RWPE2 (cell line): ENCODE data around the gene KLRB1.
"Not testable (repeated sequence)": the region's sequence is repeated elsewhere in the genome, so short reads cannot be mapped to it uniquely, and the experiment has no call there.

Source experiments
- ATAC-seq: fragments of 200-7000 bp; cut with Tn5 transposase; 3 replicates; pipeline ENCODE4 v1.9.1; 2021; ENCODE audit warnings: low read depth
- DNase-seq: peaks from one replicate; pipeline ENCODE4 v3.0.0-alpha.2; 2020; ENCODE audit warnings: low spot score
- H3K27ac ChIP-seq: fragments of 450-650 bp; 2 replicates; pipeline ENCODE4 v1.5.1; 2017; ENCODE audit warnings: mild to moderate bottlenecking; ENCODE audit not compliant: poor library complexity, severe bottlenecking
- H3K27me3 ChIP-seq: fragments of 250-450 bp; sonication (Bioruptor Pico); 2 replicates; pipeline ENCODE4 v1.5.1; 2021; ENCODE audit warnings: mild to moderate bottlenecking, moderate library complexity; ENCODE audit not compliant: insufficient read depth, poor library complexity, severe bottlenecking
- H3K36me3 ChIP-seq: fragments of 250-450 bp; sonication (Bioruptor Pico); 2 replicates; pipeline ENCODE4 v1.5.1; 2020; ENCODE audit warnings: low read depth, mild to moderate bottlenecking, moderate library complexity
- H3K4me1 ChIP-seq: fragments of 250-450 bp; sonication (Bioruptor Pico); 2 replicates; pipeline ENCODE4 v1.5.1; 2021; ENCODE audit warnings: mild to moderate bottlenecking, moderate library complexity; ENCODE audit not compliant: insufficient read depth, poor library complexity, severe bottlenecking
- H3K4me3 ChIP-seq: fragments of 250-450 bp; sonication (Bioruptor Pico); 2 replicates; pipeline ENCODE4 v1.5.1; 2021; ENCODE audit warnings: mild to moderate bottlenecking, moderate library complexity; ENCODE audit not compliant: severe bottlenecking
- H3K9me3 ChIP-seq: fragments of 250-450 bp; sonication (Bioruptor Pico); 2 replicates; pipeline ENCODE4 v1.5.1; 2021; ENCODE audit warnings: mild to moderate bottlenecking, moderate library complexity; ENCODE audit not compliant: severe bottlenecking
- CTCF ChIP-seq: fragments of 450-650 bp; IDR thresholded peaks from one replicate; pipeline ENCODE4 v1.5.1; 2017; ENCODE audit warnings: mild to moderate bottlenecking, moderate library complexity; ENCODE audit not compliant: poor library complexity, severe bottlenecking

KLRB1 gene

GRCh38 chr12:9648701-9649531, 41.2 kb upstream of the KLRB1 start:
- no peak for TF ChIP-seq CTCF
- Histone ChIP-seq H3K9me3 (no peaks in the 10 kb centered on the region), H3K4me1 (peaks cover 15% of the 10 kb centered on the region), H3K27ac (peak overlapping the region; percentile 80), H3K27me3 (no peaks in the 10 kb centered on the region), H3K4me3 (peak overlapping the region; percentile 39), H3K36me3 (no peaks in the 10 kb centered on the region; the same call in 1 of the 2 replicates)
- ATAC-seq (no peak), DNase-seq (no peak)

GRCh38 chr12:9647825-9648700, 40.3 kb upstream of the KLRB1 start:
- peak overlapping the region; percentile 80 for H3K27ac ChIP-seq
- peak overlapping the region; percentile 39 for H3K4me3 ChIP-seq
- TF ChIP-seq CTCF = no peak
- peaks cover 15% of the 10 kb centered on the region for H3K4me1 ChIP-seq
- no peaks in the 10 kb centered on the region for H3K27me3 ChIP-seq
- peak; percentile 75 for ATAC-seq
- no peaks in the 10 kb centered on the region; the same call in 1 of the 2 replicates for H3K36me3 ChIP-seq
- H3K9me3 ChIP-seq = no peaks in the 10 kb centered on the region
- DNase-seq = peak; percentile 45

GRCh38 chr12:9646794-9647781, 39.4 kb upstream of the KLRB1 start:
- DNase-seq = no peak
- Histone ChIP-seq H3K9me3 (no peaks in the 10 kb centered on the region), H3K27me3 (no peaks in the 10 kb centered on the region), H3K36me3 (no peaks in the 10 kb centered on the region; the same call in 1 of the 2 replicates), H3K4me1 (peaks cover 14% of the 10 kb centered on the region), H3K4me3 (peak overlapping the region; percentile 39), H3K27ac (peak overlapping the region; percentile 80)
- no peak for TF ChIP-seq CTCF
- ATAC-seq = no peak

GRCh38 chr12:9644985-9645551, 37.4 kb upstream of the KLRB1 start:
- not testable (repeated sequence) for H3K4me3 ChIP-seq, H3K27ac ChIP-seq, H3K9me3 ChIP-seq, H3K36me3 ChIP-seq, H3K4me1 ChIP-seq, DNase-seq, ATAC-seq, H3K27me3 ChIP-seq
